MCF 10A (cell line): Measurements from ENCODE around the gene THOC3. TPM values are rescaled to one million over a fixed set of nuclear protein-coding genes. Genes with fewer than 3 reads are reported as not detected.
"Not testable (repeated sequence)": the region's sequence is repeated elsewhere in the genome, so short reads cannot be mapped to it uniquely, and the experiment has no call there.

ENCODE experiments used
- BruUV-seq: library from RNA; stranded (reverse); fragments of 400-500 nt; replicated peaks from 2 replicates; lab custom pipeline; 2021; lab: Mats Ljungman, UMichigan
- CTCF ChIA-PET: fragments of 300-600 bp; sonication (Branson Sonifier 250); formaldehyde crosslinking; extraction: SDS; loops from one replicate; lab custom pipeline; 2021; ENCODE audit warnings: antibody characterized with exemption, inconsistent platforms; lab: Yijun Ruan, JAX
- POLR2A ChIA-PET: fragments of 300-600, 350-650 bp; sonication (Branson Sonifier 250); formaldehyde crosslinking; extraction: SDS; loops from one replicate; lab custom pipeline; 2020; ENCODE audit warnings: antibody characterized with exemption, inconsistent platforms; lab: Yijun Ruan, JAX
- DNase-seq: peaks from one replicate; pipeline ENCODE4 v3.0.0-alpha.2; 2018; ENCODE audit not compliant: unreplicated experiment
- H3K27ac Mint-ChIP-seq: one replicate; pipeline ENCODE4 v1.8.0; 2022; ENCODE audit warnings: mild to moderate bottlenecking, low read depth, mixed read lengths; ENCODE audit not compliant: unreplicated experiment
- H3K27me3 Mint-ChIP-seq: one replicate; pipeline ENCODE4 v1.8.0; 2022; ENCODE audit warnings: mixed read lengths; ENCODE audit not compliant: insufficient read depth, unreplicated experiment
- H3K36me3 Mint-ChIP-seq: one replicate; pipeline ENCODE4 v1.8.0; 2022; ENCODE audit warnings: mild to moderate bottlenecking, moderate library complexity, mixed read lengths; ENCODE audit not compliant: insufficient read depth, unreplicated experiment
- H3K4me1 Mint-ChIP-seq: one replicate; pipeline ENCODE4 v1.8.0; 2022; ENCODE audit warnings: mixed read lengths; ENCODE audit not compliant: insufficient read depth, unreplicated experiment
- H3K4me3 Mint-ChIP-seq: one replicate; pipeline ENCODE4 v1.8.0; 2022; ENCODE audit warnings: mild to moderate bottlenecking, moderate library complexity, mixed read lengths; ENCODE audit not compliant: unreplicated experiment
- H3K9me3 Mint-ChIP-seq: one replicate; pipeline ENCODE4 v1.8.0; 2022; ENCODE audit warnings: mixed read lengths; ENCODE audit not compliant: unreplicated experiment
- intact Hi-C: fragments of 100-400 bp; cut with micrococcal nuclease; formaldehyde crosslinking; loops from 2 replicates; pipeline ENCODE4 v1.14.1; 2022
- total RNA-seq: library from RNA; stranded (reverse); gene quantifications from 2 replicates; pipeline ENCODE4 v1.2.3, GENCODE V29; 2022

The THOC3 gene
- total RNA-seq, 1 experiment from 2014 or later: 54.2 TPM

DNA sequence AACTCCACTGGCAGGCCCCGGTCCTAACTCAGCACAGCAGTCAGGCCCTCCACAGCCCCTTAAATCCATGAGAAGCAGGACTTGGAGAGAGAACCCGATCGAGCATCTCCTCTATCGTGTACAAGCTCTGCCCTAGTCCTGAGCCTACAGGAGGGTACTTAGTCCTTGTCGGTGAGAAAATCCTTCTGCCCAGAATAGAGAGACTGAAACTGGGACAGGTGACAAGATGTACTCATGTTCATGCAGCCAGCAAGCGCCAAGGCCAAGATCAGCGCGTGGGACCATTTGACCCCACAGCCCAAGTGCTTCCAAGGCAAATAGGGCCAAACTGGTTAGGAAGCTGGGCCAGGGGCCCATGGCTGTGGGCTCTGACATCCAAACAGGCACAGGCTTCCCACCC, 15.3 kb downstream of the THOC3 start:
- H3K27ac Mint-ChIP-seq, H3K36me3 Mint-ChIP-seq, intact Hi-C loops, H3K4me3 Mint-ChIP-seq, H3K27me3 Mint-ChIP-seq, H3K4me1 Mint-ChIP-seq, DNase-seq, BruUV-seq, POLR2A ChIA-PET, H3K9me3 Mint-ChIP-seq: not testable (repeated sequence)
- CTCF ChIA-PET: interaction anchor here (0.6 kb wide), 1 partner anchor 220 kb away, joined by 3 read pairs; no protein-coding TSS in a partner anchor

DNA sequence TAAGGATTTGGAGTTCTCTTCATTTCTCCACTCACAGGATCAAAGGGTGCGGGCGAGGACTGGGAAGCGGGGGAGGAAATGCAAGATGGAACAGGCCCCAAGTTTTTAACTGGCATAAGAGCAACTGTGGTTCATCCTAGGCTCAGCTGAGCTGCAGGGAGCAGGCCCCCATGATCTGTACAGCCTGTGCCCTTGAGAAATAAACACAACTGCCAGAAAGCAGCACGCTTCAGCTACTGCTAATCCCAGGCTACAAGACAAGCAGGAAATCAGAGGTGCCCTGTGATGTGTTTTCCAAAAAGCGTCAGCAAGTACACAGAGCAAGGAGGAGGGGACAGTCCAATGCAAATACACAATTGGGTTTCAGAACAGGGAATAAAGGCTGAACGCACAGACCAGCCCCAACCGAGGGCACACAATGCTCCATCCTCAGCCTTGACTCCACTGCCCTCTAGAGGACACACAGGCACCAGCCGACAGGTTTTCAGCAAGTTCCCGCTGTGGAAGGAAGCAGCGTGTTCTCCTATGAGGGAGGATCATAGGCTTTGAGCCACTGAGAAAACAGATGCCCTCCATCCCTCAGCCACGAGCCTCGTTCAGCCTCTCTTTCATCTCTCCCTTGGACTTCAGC, 16.7 kb downstream of the THOC3 start:
- H3K9me3 Mint-ChIP-seq: not testable (repeated sequence)

DNA sequence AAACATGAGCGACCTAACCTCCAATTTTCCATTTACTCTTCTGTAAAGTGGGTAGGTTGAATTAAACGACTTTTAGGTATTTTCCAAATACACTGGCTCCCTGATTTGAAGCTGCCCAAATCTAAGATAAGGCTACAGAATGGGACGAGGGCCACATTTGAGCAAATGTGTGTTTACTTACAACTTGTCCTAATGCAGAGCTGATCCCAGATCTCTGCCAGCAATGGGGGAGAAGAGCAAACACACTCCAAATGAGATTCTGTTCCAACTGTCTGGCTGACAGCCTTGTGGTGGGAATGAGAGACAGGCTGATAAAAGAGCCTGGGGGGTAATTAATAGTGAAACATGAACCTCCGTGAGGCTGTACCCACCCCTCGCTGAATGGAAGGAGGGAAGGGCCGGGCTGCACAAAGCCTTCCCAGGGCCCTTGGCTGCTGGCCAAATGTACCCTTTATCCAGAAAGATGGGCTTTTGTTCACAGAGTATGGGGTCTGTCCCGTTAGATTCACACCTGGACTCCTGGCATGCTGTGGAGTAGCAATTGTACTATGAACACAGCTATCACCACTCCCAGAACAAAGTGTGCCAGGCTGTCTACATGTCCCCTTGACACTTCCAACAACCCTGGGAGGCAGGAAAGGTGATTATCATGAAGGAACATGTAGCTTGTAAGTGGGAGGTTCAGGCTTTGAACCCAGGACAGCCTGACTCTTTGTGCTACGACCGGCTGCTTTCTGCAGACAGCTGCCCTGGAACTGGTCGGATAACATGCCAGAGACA, 19.6 kb downstream of the THOC3 start:
- CTCF ChIA-PET, H3K36me3 Mint-ChIP-seq, H3K9me3 Mint-ChIP-seq, intact Hi-C loops, DNase-seq, H3K27me3 Mint-ChIP-seq, H3K4me1 Mint-ChIP-seq, H3K4me3 Mint-ChIP-seq, BruUV-seq, POLR2A ChIA-PET, H3K27ac Mint-ChIP-seq: not testable (repeated sequence)

More for the DNA sequence above, 16.7 kb downstream of the THOC3 start:
- H3K27me3 Mint-ChIP-seq, POLR2A ChIA-PET, CTCF ChIA-PET, H3K4me1 Mint-ChIP-seq, H3K27ac Mint-ChIP-seq, H3K4me3 Mint-ChIP-seq, BruUV-seq, intact Hi-C loops, H3K36me3 Mint-ChIP-seq, DNase-seq: not testable (repeated sequence)

DNA sequence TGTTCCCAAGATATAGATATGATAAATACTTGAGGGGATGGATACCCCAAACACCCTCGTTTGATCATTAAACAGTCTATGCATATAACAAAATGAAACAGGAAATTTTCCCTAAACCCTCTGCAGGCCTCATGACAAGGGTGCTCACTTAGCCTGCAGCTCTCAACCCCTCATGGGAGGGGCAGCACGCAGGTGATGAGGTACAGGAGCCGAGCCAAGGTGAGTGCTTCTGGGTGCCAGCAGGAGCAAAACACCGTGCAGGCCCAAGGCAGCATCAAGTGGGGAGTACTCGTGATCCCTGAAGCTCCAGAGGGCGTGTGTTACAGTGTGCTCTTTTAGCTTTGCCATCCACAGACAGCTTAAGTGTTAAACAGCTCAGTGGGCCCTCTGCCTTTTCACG, 24.9 kb downstream of the THOC3 start:
- DNase-seq, BruUV-seq, intact Hi-C loops, H3K4me1 Mint-ChIP-seq, H3K36me3 Mint-ChIP-seq, H3K27ac Mint-ChIP-seq, H3K4me3 Mint-ChIP-seq, H3K9me3 Mint-ChIP-seq, H3K27me3 Mint-ChIP-seq, POLR2A ChIA-PET, CTCF ChIA-PET: not testable (repeated sequence)

DNA sequence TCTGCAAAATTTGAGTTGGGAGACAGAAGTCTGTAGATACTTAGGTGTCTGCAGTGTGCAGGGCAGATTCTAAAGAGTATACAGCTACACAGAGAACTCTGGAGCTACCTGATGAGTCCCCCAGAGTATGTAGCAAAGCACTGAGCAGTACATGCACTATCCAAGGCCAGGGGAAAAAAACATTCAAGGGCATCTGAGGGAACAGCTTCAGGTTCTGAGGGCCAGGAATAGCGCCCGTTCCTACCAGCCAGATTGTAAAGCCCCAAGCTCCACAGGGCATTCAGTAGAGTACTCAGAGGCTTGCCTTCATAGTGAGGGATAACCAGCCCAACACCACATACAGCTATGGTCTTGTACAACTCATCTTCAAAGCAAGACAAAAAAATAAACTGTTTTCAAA, 27.5 kb downstream of the THOC3 start:
- intact Hi-C loops, POLR2A ChIA-PET, BruUV-seq, CTCF ChIA-PET, H3K36me3 Mint-ChIP-seq, H3K4me3 Mint-ChIP-seq, DNase-seq, H3K4me1 Mint-ChIP-seq, H3K9me3 Mint-ChIP-seq, H3K27me3 Mint-ChIP-seq, H3K27ac Mint-ChIP-seq: not testable (repeated sequence)

DNA sequence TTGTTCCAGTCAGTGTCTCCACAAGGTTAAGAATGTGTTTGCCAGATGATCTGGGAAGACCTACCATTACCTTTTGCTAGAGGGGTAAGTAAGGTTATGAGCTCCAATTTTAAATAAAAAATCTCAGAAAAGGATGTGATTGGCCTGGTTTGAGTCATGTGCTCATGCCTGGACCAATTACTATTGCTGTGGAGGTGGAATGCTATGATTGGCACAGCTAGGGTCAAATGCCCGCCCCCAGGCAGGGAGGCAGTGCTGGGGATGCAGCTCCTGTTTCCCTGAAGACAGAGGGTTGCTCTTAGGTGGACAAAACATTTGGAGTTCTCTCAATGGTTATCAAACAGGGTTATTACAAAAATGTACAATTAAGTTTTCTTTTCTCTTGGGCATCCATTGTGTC, 29.6 kb downstream of the THOC3 start:
- H3K27ac Mint-ChIP-seq, DNase-seq, POLR2A ChIA-PET, BruUV-seq, H3K36me3 Mint-ChIP-seq, H3K4me3 Mint-ChIP-seq, H3K9me3 Mint-ChIP-seq, H3K4me1 Mint-ChIP-seq, H3K27me3 Mint-ChIP-seq, intact Hi-C loops, CTCF ChIA-PET: not testable (repeated sequence)

DNA sequence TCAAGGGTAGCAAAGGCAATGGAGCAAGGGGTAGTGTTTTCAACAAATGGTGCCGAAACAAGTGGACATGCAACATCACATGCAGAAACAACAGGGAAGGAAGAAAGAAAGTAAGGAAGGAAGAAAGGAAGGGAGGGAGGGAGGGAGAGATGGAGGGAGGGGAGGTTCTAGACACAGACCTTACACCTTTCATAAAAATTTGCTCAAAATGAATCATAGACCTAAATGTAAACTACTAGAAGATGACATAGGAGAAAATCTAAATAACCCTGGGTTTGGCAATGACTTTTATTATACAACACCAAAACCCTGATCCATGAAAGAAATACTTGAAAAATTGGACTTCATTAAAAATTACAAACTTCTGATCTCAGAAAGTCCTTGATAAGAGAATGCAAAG, 39.4 kb downstream of the THOC3 start:
- intact Hi-C loops, H3K4me3 Mint-ChIP-seq: not testable (repeated sequence)

DNA sequence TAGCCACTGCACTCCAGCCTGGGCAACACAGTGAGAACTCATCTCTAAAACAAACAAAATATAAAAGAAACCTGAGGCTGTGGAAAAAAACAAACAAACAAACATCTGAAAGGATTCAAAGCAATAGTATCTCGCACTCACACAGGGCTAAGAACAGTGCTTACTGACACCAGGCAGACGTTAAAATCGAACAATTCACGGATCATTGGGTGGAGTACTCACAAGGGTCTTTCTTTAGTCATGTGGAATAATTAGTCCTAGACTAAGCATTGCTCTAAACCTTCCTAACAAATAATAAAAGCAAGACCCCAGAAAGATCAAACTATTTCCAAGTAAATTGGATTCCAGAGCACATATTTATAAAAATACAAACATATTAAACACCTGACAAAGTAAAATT, 43.0 kb downstream of the THOC3 start:
- CTCF ChIA-PET, H3K9me3 Mint-ChIP-seq, intact Hi-C loops, POLR2A ChIA-PET, BruUV-seq, H3K27me3 Mint-ChIP-seq, H3K27ac Mint-ChIP-seq, H3K36me3 Mint-ChIP-seq, H3K4me3 Mint-ChIP-seq, DNase-seq: not testable (repeated sequence)
- peaks cover 21% of the 10 kb centered on the region for H3K4me1 Mint-ChIP-seq

More for the DNA sequence above, 39.4 kb downstream of the THOC3 start:
- CTCF ChIA-PET, H3K4me1 Mint-ChIP-seq, DNase-seq, H3K27ac Mint-ChIP-seq, H3K9me3 Mint-ChIP-seq, BruUV-seq, POLR2A ChIA-PET, H3K36me3 Mint-ChIP-seq, H3K27me3 Mint-ChIP-seq: not testable (repeated sequence)
